ENCODE data around the gene HIPK1. TPM values are rescaled to one million over a fixed set of nuclear protein-coding genes. Genes with fewer than 3 reads are reported as not detected.

Gene HIPK1
- total and polyA plus RNA-seq, 2 of the 13 experiments (the other 11 are each of a cell fraction or from before 2014, with no cell fraction given), result 20.8 to 33.4 TPM

- TF ChIP-seq PHF5A (CRISPR knock-in tag; IDR thresholded peaks at IDR 0.05; ENCODE audit: low read depth, unreplicated experiment) (no peak), FOXA3 (CRISPR knock-in tag; IDR thresholded peaks at IDR 0.05) (no peak), DRAP1 (CRISPR knock-in tag; IDR thresholded peaks at IDR 0.05) (no peak), TRIM22 (IDR thresholded peaks at IDR 0.05) (no peak), ELF3 (CRISPR knock-in tag; IDR thresholded peaks at IDR 0.05) (no peak), ZBTB38 (CRISPR knock-in tag; IDR thresholded peaks at IDR 0.05) (no peak), HNRNPL (IDR thresholded peaks at IDR 0.05; ENCODE audit: low read depth, low read length) (no peak), ZNF44 (CRISPR knock-in tag; IDR thresholded peaks at IDR 0.05) (no peak), ZFY (CRISPR knock-in tag; IDR thresholded peaks at IDR 0.05) (no peak), ARID5B (CRISPR knock-in tag; IDR thresholded peaks at IDR 0.05) (peak; percentile 74), ATRX (CRISPR knock-in tag; IDR thresholded peaks at IDR 0.05; ENCODE audit: borderline replicate concordance) (no peak), GMEB1 (CRISPR knock-in tag; IDR thresholded peaks at IDR 0.05; ENCODE audit: borderline replicate concordance) (no peak), KMT2A (CRISPR knock-in tag; IDR thresholded peaks at IDR 0.05) (no peak), ZNF773 (CRISPR knock-in tag; IDR thresholded peaks at IDR 0.05; ENCODE audit: borderline replicate concordance) (no peak), PLSCR1 (CRISPR knock-in tag; IDR thresholded peaks at IDR 0.05; ENCODE audit: borderline replicate concordance) (no peak), AGO1 (IDR thresholded peaks at IDR 0.05; ENCODE audit: low read depth, low read length, poor library complexity, severe bottlenecking) (no peak), ZNF777 (CRISPR knock-in tag; IDR thresholded peaks at IDR 0.05) (no peak; the same call in 1 of the 2 replicates), KDM2A (CRISPR knock-in tag; IDR thresholded peaks at IDR 0.05; ENCODE audit: borderline replicate concordance, low read depth) (peak; percentile 62; the same call in 1 of the 2 replicates), RARG (CRISPR knock-in tag; IDR thresholded peaks at IDR 0.05; ENCODE audit: low read depth) (no peak), MBNL3 (CRISPR knock-in tag; conservative IDR thresholded peaks at IDR 0.05) (no peak), PTBP1 (IDR thresholded peaks at IDR 0.05; ENCODE audit: low read depth, low read length, poor library complexity, severe bottlenecking) (no peak)
Observed at GRCh38 chr1:113981962-113982931, 53.1 kb downstream of the HIPK1 start (continued).
